HG02610 (cell line): Measurements from ENCODE around the gene PMFBP1.

Experiments
- ATAC-seq: cut with Tn5 transposase; IDR thresholded peaks from one replicate; pipeline ENCODE4 v1.9.1; 2021; ENCODE audit warnings: mild to moderate bottlenecking, moderate library complexity; ENCODE audit not compliant: unreplicated experiment

The PMFBP1 gene

GRCh38 chr16:72187551-72187950, 15.6 kb upstream of the PMFBP1 start:
- no peak for ATAC-seq

- ATAC-seq, result no peak
Observed at GRCh38 chr16:72182976-72183375, 11.0 kb upstream of the PMFBP1 start.

DNA sequence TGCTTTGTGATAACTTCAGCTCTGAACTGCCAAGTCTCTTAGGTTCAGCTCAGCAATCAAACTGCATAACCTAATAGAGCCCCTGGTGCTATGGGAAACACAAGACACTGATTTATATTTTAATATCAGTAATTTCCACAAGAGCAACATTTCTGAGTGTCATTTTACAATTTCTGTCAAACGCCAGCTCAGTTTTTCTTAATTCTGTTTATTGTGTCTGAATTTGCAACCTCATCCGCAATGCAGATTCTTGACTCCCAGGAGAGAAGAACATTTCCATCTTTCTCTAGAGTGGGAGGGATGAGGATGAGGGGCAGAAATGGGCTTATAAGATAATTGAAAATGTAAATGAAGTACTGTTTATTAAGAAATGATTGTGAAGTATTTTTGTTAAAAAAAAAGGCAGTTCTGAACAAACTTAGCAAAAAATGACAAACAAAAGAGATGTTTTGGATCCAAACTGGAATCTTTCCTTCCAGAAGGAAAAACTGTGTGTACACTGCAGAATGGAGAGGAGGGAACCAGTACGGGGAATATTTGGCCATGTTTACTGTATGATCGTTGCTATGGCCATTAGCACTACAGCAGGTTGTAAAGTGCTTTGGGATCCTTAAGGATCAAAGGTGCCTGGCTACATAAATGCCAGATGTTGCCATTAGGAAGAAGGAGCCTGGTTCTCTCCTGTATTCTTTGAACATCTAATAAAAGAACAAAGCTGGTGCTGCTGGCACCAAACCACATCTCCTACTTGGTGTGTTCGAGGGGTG, 7.4 kb upstream of the PMFBP1 start:
- no peak for ATAC-seq

- ATAC-seq, result no peak
Observed at GRCh38 chr16:72174726-72175125, 2.8 kb upstream of the PMFBP1 start.

DNA sequence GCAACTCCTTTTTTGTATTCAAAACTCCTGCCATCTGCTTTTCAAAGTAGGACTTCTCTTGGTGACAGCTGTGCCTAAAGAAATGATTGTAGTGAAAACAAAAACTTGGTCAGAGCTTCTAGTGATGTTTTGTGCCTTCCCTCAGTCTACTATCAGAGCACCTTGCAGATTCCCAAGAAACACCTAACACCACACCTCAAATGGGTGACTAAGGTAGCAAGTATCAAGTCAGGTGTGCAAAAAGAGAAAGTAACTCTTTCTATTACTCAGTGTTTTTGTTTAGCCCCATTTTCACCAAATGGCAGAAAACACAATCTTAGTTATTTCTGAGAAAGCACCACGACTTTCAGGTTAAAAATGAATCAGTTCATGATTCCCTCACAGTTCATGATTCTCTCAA, 2.0 kb upstream of the PMFBP1 start:
- ATAC-seq, result no peak

DNA sequence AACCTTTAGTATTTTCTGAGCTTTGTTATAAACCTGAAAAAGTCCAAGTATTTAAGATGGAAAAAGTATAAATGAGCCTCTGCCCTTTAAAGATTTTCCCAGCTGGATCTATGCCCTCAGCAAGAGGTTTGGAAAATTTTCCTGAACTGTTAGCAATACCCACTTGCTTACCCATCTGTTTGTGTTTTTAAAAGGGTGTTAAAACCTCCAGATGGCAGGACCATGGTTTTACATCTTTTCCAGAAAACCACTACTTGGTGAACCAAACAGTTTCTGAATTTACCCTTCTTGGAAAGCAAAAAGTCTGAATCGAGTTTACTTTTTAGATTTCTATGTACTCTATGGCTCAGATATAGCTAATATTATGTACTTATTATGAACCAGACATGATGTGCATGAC, 719 bp downstream of the PMFBP1 start:
- ATAC-seq, result no peak

DNA sequence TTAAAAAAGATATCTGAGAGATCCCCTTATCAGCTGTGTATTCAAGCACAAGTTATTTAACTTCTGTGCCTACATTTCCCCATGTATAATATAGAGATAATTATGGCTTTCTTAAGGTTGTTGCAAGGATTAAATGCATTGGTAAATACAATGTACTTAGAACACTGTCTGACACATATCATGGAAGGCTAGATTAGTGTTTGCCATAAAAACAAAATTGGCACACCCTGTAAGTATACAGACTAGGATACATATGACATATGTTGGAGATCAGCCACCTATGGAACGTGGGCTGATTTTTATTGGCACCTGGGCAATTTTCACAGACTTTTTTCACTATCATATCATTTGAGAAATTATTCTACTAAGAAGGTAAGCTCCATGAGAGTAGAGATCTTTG, 2.2 kb downstream of the PMFBP1 start:
- no peak for ATAC-seq

DNA sequence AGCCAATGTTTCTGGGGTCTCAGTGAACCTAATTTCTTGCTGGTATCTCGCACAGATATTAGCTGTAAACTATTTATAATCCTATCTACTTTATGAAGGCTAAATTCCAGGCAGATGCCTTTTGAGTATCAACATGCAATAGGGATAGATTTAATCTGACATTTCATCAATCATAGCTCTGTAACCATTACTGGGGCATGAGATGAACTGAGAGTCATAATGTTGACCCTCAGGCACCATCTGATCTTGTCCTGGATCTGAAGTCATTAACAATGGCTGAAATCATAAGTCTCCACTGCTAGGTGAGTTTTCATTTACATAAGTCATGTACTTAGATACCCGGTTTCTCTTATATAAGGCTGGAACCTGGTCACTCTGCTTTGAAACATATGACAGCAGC, 3.6 kb downstream of the PMFBP1 start:
- ATAC-seq, result no peak

DNA sequence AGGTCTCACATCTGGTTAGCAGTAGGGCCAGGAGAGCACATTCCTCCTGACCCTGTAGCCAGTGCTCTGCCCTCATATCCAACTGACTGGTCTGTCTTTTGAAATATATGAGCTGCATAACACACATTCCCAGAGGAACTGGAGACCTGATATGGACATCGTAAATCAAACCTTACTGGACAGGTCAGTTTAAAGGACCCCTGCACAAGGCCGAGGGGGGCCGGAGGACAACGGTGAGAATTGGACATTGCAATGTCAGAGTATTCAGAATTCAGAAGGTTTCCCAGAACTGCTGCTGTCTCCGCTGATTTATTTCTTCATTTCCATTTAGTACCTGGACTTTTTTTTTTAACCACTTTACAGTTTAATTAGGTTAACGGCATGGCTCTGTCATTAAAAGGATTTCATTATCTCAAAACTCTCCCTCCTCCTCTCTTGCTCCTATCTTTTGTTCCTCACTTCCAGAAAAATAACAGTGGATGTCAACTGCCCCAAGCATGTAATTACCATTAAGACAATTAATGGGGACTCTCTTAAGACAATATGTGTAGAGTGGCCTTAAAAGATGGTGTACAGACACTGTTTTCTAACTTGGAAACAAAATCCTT, 4.9 kb downstream of the PMFBP1 start:
- no peak for ATAC-seq

GRCh38 chr16:72166151-72166550, 5.8 kb downstream of the PMFBP1 start:
- ATAC-seq, result no peak

- ATAC-seq, result no peak
Observed at GRCh38 chr16:72164691-72165090, 7.3 kb downstream of the PMFBP1 start.

DNA sequence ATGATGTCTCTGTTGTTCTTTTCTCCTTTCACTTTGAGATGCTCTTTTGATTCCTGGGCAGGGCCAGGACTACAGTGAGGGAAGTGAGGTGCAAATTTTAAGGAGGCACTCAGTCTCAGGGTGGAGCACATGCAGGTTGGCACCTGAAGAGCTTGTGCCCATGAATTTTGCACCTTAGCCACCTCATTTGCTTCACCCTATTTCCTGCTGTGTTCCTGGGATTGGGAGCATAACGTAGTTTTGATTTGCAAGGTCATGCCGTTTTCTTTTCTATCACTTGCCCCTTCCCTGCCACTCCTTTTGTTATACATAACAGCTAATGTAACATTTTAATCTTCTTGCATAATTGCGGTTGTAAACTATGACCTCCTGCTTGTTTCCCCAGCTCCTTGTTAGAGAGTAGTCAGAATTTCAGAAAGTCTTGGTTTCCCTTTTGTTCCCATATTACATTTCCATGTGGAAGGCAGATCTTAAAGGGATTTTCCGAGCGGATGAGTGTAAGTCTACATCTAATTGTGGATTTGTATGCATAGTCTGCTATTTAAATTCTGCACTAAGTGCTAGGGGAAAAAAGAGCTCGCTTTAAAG, 9.8 kb downstream of the PMFBP1 start:
- ATAC-seq, result no peak

DNA sequence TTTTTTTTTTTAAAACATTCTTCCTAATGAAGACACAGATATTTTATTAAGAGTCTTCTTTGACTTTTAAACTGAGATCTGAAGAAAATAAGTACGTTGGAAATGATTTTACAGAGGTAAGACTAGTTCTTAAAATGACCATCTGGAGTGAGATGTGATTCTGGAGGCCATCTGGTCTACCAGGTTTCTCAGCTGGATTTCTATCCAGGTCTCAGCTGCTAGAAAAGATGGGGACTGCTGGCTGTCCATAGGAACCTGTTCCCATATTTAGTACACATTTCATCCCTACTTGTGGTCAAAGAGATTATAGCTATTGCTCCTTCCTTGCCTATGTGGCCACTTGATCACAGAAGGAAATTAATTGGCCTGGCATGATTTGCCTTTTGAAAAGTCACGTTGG, 12.2 kb downstream of the PMFBP1 start:
- ATAC-seq, result no peak

- no peak for ATAC-seq
Observed at GRCh38 chr16:72159386-72159785, 12.6 kb downstream of the PMFBP1 start.

DNA sequence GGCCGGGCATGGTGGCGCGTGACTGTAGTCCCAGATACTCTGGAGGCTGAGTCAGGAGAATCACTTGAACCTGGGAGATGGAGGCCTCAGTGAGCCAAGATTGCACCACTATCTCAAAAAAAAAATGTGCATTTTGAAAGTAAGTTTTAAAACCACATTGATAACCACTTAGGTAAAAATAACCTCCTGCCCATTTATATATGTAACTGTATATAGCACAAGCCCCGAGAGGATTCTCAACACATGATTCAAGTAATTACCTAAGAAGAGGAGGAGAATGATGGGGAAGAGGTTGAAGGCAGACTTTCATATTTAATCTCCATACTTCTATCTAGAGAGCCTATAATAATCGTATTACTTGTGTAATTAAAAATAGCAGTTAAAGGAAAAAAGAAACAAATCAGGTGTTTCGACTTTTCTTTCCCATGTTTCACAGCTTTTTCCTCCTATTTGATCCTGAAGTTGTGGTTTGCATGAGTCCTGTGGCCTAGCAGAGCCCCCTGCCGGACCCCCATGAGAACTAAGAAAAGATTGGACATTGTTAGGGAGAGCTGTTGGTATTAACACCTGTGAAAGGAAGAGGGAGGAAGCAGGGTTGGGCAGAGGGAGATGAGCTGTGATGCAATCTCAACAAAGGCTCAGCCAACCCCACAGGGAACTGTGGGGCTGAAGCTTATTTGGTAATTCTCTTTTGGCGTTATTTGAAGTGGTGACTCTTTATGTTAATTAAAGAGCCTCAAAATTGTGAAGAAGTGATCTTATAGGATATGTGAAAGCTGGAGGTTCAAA, 22.1 kb downstream of the PMFBP1 start:
- no peak for ATAC-seq

DNA sequence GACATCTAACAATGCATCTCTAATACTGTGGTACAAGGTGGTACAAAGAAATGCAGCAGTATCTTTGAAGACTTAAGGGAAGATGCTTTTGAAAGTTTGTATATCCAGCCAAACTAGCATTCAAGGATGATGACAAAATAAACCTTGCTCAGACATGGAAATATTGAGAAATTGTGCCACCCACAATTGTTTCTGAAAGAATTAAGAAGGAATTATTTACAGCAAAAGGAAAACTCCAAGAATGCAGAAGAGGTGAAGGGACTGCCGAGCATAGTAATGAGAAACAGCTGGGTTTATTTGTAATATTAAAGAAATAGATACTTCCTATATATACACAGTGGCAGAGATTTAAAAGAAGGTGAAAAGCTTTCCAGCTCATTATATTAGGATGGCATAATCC, 29.5 kb downstream of the PMFBP1 start:
- ATAC-seq, result no peak

DNA sequence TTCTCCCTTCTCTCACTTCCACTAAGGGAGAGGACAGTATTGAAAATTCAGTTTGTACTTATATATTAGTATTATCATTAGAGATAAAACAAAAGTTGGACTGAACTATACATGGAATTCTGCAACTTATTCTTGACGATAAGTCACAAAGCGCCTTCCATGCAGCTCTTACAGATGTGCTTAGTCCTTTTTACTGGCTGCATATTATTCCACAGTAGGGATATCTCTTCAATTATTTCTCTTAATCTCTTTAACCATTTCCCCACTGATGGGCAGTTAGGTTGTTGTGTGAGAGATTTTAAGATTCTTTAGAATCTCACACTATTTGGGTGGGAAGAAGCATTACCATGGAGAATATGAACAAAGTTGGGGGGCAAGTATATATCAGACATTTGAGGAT, 32.0 kb downstream of the PMFBP1 start:
- no peak for ATAC-seq

- ATAC-seq, result no peak
Observed at GRCh38 chr16:72138064-72138572, 33.8 kb downstream of the PMFBP1 start.

GRCh38 chr16:72137380-72138063, 34.4 kb downstream of the PMFBP1 start:
- ATAC-seq, result no peak

- ATAC-seq, result no peak
Observed at GRCh38 chr16:72134507-72134906, 37.4 kb downstream of the PMFBP1 start.

DNA sequence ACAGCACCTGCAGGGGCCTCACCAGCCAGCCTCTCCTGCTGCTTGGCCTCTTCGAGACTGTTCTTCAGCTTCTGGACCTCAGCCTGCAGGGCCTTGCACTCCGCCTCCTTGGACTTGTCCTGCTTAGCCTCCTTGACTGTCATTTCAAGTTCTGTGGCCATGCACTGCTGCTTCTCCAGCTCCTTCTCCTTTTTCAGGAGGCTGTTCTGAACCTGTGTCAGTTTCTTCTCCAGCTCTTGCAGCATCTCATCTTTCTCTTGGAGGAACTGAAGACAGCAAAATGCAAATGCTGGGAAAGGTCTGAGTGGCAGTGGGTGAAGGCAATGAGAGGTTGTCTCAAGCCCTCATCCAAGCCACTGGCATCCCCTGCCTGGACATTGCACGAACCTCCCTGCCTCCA, 39.2 kb downstream of the PMFBP1 start:
- ATAC-seq, result no peak
